GM23338 (cell line): Measurements from ENCODE around the gene MATCAP1.

Experiments
- CTCF ChIP-seq, 2 experiments: fragments of 200-600 bp in 1 of 2; sonication (generic) in 1 of 2; conservative IDR thresholded peaks; 2 replicates each; pipeline versions ENCODE4 v1.5.1 to v1.6.1; 2016 to 2017; ENCODE audit warnings: antibody characterized with exemption in 2 of 2, low read depth in 2 of 2, mild to moderate bottlenecking in 2 of 2, moderate library complexity in 1 of 2
- EZH2 ChIP-seq: fragments of 200-600 bp; sonication (generic); IDR thresholded peaks from one replicate; pipeline ENCODE4 v1.8.0; 2017; ENCODE audit warnings: antibody characterized with exemption, mild to moderate bottlenecking, low read depth; ENCODE audit not compliant: unreplicated experiment
- EZH2phosphoT487 ChIP-seq: fragments of 200-600 bp; sonication (generic); IDR thresholded peaks from one replicate; pipeline ENCODE4 v1.8.1; 2018; ENCODE audit warnings: antibody characterized with exemption; ENCODE audit not compliant: unreplicated experiment
- POLR2AphosphoS5 ChIP-seq: IDR thresholded peaks from 2 replicates; pipeline ENCODE4 v1.6.1; 2016; ENCODE audit warnings: antibody characterized with exemption, low read depth

DNA sequence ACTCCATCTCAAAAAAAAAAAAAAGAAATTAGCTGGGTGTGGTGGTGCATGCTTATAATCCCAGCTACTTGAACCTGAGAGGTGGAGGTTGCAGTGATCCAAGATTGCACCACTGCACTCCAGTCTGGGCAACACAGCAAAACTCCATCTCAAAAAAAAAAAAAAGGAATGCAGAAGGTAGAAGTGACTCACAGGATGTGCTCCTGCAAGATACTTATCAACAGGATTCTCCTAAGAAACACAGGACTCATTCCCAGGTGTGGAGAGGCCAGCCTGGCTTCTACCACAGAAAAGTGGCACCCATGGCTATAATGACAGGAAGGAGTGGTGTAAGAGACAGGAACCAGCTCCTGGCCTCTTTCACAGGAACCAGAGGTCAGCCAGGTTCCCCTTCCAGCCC, 29.0 kb upstream of the MATCAP1 start:
- TF ChIP-seq EZH2 (no peak), CTCF (conservative IDR thresholded peaks at IDR 0.05; ENCODE audit: low read depth in 2 of 2) (no peak), POLR2AphosphoS5 (no peak), EZH2phosphoT487 (no peak)
